ENCODE measurements around the gene TREM1.

DNA sequence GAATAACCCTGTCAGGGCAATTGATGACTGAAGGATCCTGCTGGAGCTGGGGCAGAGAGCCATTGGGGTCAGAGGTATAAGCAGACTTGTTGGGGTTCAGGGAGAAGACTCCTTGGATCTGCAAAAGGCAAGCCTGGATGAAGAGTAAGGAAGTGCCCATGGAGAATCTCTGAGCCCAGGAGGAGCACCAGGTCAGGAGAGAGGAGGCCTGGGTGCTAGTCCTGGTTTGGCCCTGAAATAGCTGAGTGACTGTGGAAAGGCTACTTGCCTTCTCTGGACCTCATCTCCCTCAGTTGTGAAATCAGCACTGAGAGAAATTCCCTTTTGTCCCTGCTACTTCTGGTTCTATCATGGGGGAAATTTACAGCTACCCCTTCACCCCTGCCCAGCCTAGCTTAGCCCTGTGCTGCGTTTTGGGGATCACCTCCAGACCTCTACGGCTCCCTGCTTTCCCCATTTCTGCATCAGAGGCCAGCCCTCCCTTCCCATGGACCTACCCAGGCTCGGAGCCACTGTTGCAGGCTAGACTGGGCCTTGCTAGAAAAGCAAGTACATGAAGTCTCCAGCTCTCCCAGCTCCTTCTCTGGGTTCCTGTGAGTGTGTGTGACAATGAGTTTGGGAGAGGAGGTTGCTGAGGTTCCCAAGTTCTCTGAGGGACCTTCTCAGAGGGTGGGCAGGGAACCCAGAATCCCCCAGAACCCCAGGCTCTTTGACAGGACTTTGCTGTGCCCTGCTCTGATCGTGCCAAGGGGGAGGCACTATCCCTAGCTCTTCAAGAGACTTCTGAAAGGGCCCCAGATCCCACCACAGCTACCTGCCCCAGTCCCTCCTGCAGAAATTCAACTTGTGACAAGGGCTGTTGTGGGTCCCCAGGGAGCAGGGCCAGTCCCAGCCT is 46.6 kb upstream of the TREM1 start:
- TF ChIP-seq, protein P1, sequence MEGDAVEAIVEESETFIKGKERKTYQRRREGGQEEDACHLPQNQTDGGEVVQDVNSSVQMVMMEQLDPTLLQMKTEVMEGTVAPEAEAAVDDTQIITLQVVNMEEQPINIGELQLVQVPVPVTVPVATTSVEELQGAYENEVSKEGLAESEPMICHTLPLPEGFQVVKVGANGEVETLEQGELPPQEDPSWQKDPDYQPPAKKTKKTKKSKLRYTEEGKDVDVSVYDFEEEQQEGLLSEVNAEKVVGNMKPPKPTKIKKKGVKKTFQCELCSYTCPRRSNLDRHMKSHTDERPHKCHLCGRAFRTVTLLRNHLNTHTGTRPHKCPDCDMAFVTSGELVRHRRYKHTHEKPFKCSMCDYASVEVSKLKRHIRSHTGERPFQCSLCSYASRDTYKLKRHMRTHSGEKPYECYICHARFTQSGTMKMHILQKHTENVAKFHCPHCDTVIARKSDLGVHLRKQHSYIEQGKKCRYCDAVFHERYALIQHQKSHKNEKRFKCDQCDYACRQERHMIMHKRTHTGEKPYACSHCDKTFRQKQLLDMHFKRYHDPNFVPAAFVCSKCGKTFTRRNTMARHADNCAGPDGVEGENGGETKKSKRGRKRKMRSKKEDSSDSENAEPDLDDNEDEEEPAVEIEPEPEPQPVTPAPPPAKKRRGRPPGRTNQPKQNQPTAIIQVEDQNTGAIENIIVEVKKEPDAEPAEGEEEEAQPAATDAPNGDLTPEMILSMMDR (IDR thresholded peaks at IDR 0.05; ENCODE audit: insufficient read depth, low read depth, low read length), result no peak
- TF ChIP-seq EZH2 (IDR thresholded peaks at IDR 0.05; ENCODE audit: insufficient read depth, low read length), result no peak

Data from astrocyte (in vitro differentiated cells and primary cell).